H1 (cell line): Measurements from ENCODE around the gene HIVEP2. TPM values are rescaled to one million over a fixed set of nuclear protein-coding genes. Genes with fewer than 3 reads are reported as not detected.

Experiments
- CHD7 ChIP-seq: fragments of 300-600 bp; sonication (generic); IDR thresholded peaks from 2 replicates; pipeline ENCODE4 v1.7.1; 2012; ENCODE audit warnings: low read length, moderate library complexity, mild to moderate bottlenecking, inconsistent platforms; ENCODE audit not compliant: insufficient replicate concordance
- RXRA ChIP-seq: IDR thresholded peaks from 2 replicates; pipeline ENCODE4 v1.6.1; 2011; ENCODE audit warnings: low read depth, mild to moderate bottlenecking, low read length, moderate library complexity; ENCODE audit not compliant: insufficient read depth
- SIX5 ChIP-seq: IDR thresholded peaks from 2 replicates; pipeline ENCODE4 v1.6.1; 2011; ENCODE audit warnings: mild to moderate bottlenecking, low read depth, low read length
- TCF12 ChIP-seq: IDR thresholded peaks from 2 replicates; pipeline ENCODE4 v1.6.1; 2011; ENCODE audit warnings: low read depth, mild to moderate bottlenecking, low read length
- polyA plus RNA-seq, 7 experiments: library from polyadenylated mRNA; depleted of rRNA in 3 of 7; stranded (reverse) in 5 of 7; unstranded in 2 of 7; fragments of >200 nt in 5 of 7; fragments of 200-250 nt in 2 of 7; gene quantifications; 1 replicate in 5 of 7; 2 replicates in 1 of 7; 4 replicates in 1 of 7; pipeline versions ENCODE4 v1.2.1 to v1.2.3, GENCODE V29; 2011 to 2013; ENCODE audit warnings: missing spikeins in 2 of 7, mixed read lengths in 2 of 7
- total RNA-seq: library from RNA; stranded (reverse); fragmentation: NEBNext Ultra II Directional; extraction: Animal tissue kit (Norgen Biotek cat#: 25700); gene quantifications from 2 replicates; pipeline ENCODE4 v1.2.1, GENCODE V29; 2021
- TF ChIP-seq, protein P1 (sequence below): IDR thresholded peaks from 2 replicates; pipeline ENCODE4 v1.6.1; 2012; ENCODE audit warnings: inconsistent platforms
- TF ChIP-seq, protein P2 (sequence below): IDR thresholded peaks from 2 replicates; pipeline ENCODE4 v1.6.1; 2011; ENCODE audit warnings: low read depth, mild to moderate bottlenecking, low read length; ENCODE audit not compliant: insufficient read depth

Gene HIVEP2
- total and polyA plus RNA-seq, 2 of the 8 experiments (the other 6 are each of a cell fraction or from before 2014, with no cell fraction given) = 2.2 to 6.1 TPM

GRCh38 chr6:142835787-142836535 lies 109.0 kb downstream of the HIVEP2 start (continued):
- TF ChIP-seq CHD7 (no peak), TCF12 (no peak), RXRA (no peak), SIX5 (no peak)
- TF ChIP-seq, protein P1, sequence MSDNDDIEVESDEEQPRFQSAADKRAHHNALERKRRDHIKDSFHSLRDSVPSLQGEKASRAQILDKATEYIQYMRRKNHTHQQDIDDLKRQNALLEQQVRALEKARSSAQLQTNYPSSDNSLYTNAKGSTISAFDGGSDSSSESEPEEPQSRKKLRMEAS = no peak
- TF ChIP-seq, protein P2, sequence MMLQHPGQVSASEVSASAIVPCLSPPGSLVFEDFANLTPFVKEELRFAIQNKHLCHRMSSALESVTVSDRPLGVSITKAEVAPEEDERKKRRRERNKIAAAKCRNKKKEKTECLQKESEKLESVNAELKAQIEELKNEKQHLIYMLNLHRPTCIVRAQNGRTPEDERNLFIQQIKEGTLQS = no peak
